ENCODE results near the gene PDE4A. TPM values are rescaled to one million over a fixed set of nuclear protein-coding genes. Genes with fewer than 3 reads are reported as not detected.

The PDE4A gene
- total and polyA plus RNA-seq, 2 experiments from 2014 or later: 5.2 to 5.4 TPM

GRCh38 chr19:10508036-10508435 lies 87.7 kb downstream of the PDE4A start:
- H2AFZ ChIP-seq: no peak overlapping the region
- H4K20me1 ChIP-seq (replicated peaks; ENCODE audit: insufficient read depth): no peaks in the 10 kb centered on the region
- H3K4me1 ChIP-seq (ENCODE audit: insufficient read depth): peaks cover 7% of the 10 kb centered on the region; the same call in 1 of the 2 replicates
- peaks cover 26% of the 10 kb centered on the region for H3K27me3 Mint-ChIP-seq (ENCODE audit: insufficient read depth, low read depth, poor library complexity)
- no peak for TF ChIP-seq NANOG (IDR thresholded peaks at IDR 0.05; ENCODE audit: borderline replicate concordance)
- TF ChIP-seq JUNB (IDR thresholded peaks at IDR 0.05; ENCODE audit: unreplicated experiment): no peak
- TF ChIP-seq CREB1 (CRISPR knock-in tag; IDR thresholded peaks at IDR 0.05; ENCODE audit: low read depth): no peak
- no peaks in the 10 kb centered on the region for H3K79me2 ChIP-seq (replicated peaks; ENCODE audit: insufficient read depth)
- peaks cover 14% of the 10 kb centered on the region; the same call in 1 of the 2 replicates for H3F3A ChIP-seq (replicated peaks; ENCODE audit: low read depth)
- H3K9me3 Mint-ChIP-seq: peaks cover 4% of the 10 kb centered on the region; the same call in 1 of the 3 replicates
- no peak overlapping the region for H3K27ac Mint-ChIP-seq
- no peaks in the 10 kb centered on the region for H3K4me1 Mint-ChIP-seq
- no peak overlapping the region for H3K4me3 Mint-ChIP-seq
- H3K4me2 ChIP-seq: no peak overlapping the region
- no peak overlapping the region for H3K4me3 ChIP-seq
- ATAC-seq (no peak), DNase-seq (ENCODE audit: low spot score) (no peak)
- no peak overlapping the region for H3K27ac ChIP-seq (ENCODE audit: low read depth)
- H3K9me2 ChIP-seq (ENCODE audit: insufficient read depth): no peaks in the 10 kb centered on the region
- H3K36me3 ChIP-seq (ENCODE audit: insufficient read depth): no peaks in the 10 kb centered on the region
- H3K27me3 ChIP-seq (ENCODE audit: insufficient read depth): peaks cover 20% of the 10 kb centered on the region
- H3K36me3 Mint-ChIP-seq (ENCODE audit: low read depth): no peaks in the 10 kb centered on the region

GRCh38 chr19:10508707-10509106 lies 88.4 kb downstream of the PDE4A start:
- no peak overlapping the region for H3K4me3 ChIP-seq
- Mint-ChIP-seq H3K4me3 (no peak overlapping the region), H3K36me3 (ENCODE audit: low read depth) (no peaks in the 10 kb centered on the region; the same call in 2 of the 3 replicates), H3K9me3 (no peaks in the 10 kb centered on the region), H3K27me3 (ENCODE audit: insufficient read depth, low read depth, poor library complexity) (peaks cover 29% of the 10 kb centered on the region), H3K4me1 (no peaks in the 10 kb centered on the region), H3K27ac (no peak overlapping the region)
- TF ChIP-seq EZH2phosphoT487 (IDR thresholded peaks at IDR 0.05; ENCODE audit: unreplicated experiment) (no peak), ETS1 (IDR thresholded peaks at IDR 0.05) (no peak), ZNF462 (CRISPR knock-in tag; IDR thresholded peaks at IDR 0.05) (no peak)
- peaks cover 16% of the 10 kb centered on the region; the same call in 1 of the 2 replicates for H3F3A ChIP-seq (replicated peaks; ENCODE audit: low read depth)
- H3K9me2 ChIP-seq (ENCODE audit: insufficient read depth): no peaks in the 10 kb centered on the region
- no peaks in the 10 kb centered on the region for H3K79me2 ChIP-seq (replicated peaks; ENCODE audit: insufficient read depth)
- H3K27ac ChIP-seq (ENCODE audit: low read depth): no peak overlapping the region
- H3K27me3 ChIP-seq (ENCODE audit: insufficient read depth): peaks cover 26% of the 10 kb centered on the region
- H3K36me3 ChIP-seq (ENCODE audit: insufficient read depth): no peaks in the 10 kb centered on the region
- no peak overlapping the region for H3K4me2 ChIP-seq
- DNase-seq (ENCODE audit: low spot score) (no peak), ATAC-seq (no peak)
- no peak overlapping the region for H2AFZ ChIP-seq
- H4K20me1 ChIP-seq (replicated peaks; ENCODE audit: insufficient read depth): 0 out of 2 replicates have a peak, but pooled peaks cover 2% of the 10 kb centered on the region
- H3K4me1 ChIP-seq (ENCODE audit: insufficient read depth): peaks cover 4% of the 10 kb centered on the region; the same call in 1 of the 2 replicates

All from GM23338 (cell line).